Measurements from ENCODE around the gene CLECL1. TPM values are rescaled to one million over a fixed set of nuclear protein-coding genes. Genes with fewer than 3 reads are reported as not detected.
A peak's percentile ranks its signal among the peaks of the same experiment; 100 is the strongest.
"Not testable (repeated sequence)": the region's sequence is repeated elsewhere in the genome, so short reads cannot be mapped to it uniquely, and the experiment has no call there.

Gene CLECL1
- total RNA-seq, 1 donor from 2014 or later = not detected

DNA sequence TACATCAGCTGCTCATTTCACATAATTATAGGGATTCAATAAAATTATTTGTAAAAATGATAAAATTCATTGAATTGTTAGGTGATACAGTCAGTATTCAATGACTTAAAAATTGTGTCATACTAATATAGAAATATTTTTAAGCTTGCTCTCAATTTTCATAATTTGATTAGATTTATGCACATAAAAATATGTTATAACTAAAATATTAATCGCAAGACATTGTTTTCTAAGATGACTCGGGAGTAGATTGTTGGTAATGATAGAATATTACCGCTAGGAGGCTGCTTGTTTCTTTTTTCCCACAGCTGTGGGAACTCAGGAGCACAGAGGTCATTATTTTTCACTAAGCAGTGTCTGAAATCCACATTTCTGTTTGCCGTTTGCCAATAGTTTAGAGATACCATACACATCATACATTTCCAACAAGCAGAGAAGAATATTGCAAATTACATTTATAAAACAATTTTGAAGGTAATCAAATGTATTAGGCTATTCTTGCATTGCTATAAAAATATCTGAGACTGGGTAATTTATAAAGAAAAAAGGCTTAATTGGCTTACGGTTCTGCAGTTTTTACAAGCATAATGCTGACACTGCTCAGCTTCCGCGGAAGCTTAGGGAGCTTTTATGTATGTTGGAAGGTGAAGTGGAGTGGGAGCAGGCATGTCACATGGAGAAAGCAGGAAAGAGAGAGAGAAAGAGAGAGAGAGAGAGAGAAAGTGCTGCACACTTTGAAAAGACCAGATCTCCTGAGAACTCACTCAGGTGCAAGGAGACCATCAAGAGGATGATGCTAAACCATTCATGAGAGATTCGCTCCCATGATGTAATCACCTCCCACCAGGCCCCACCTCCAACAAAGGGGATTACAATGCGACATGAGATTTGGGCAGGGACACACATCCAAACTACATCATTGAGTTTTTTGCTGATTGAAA lies 18.6 kb upstream of the CLECL1 start:
- DNase-seq = no peak

- peak; percentile 51 for DNase-seq
Measured at GRCh38 chr12:9750276-9751203, 17.6 kb upstream of the CLECL1 start.

GRCh38 chr12:9749640-9750039 lies 16.7 kb upstream of the CLECL1 start:
- no peak for DNase-seq

- DNase-seq = no peak
Measured at GRCh38 chr12:9745199-9745598, 12.3 kb upstream of the CLECL1 start.

- DNase-seq = no peak
Measured at GRCh38 chr12:9742661-9743060, 9.8 kb upstream of the CLECL1 start.

DNA sequence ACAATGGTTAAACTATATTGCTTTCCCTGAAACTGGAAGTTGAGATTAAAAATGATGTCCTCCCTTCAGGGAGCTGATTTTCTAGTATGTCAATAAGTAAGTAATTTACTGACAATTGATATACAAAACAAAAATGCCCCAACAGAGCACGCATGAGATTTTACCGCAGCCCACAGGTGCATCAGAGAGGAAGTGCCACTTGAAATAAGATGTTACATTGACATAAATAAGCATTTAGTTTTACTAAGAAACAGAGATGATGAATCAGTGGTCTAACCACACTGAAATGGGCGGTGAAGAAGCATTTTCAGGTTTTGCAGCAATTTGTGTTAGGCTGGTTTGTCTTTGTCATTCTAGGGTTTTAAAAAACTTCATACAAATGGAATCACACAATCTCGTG lies 8.8 kb upstream of the CLECL1 start:
- no peak for DNase-seq

DNA sequence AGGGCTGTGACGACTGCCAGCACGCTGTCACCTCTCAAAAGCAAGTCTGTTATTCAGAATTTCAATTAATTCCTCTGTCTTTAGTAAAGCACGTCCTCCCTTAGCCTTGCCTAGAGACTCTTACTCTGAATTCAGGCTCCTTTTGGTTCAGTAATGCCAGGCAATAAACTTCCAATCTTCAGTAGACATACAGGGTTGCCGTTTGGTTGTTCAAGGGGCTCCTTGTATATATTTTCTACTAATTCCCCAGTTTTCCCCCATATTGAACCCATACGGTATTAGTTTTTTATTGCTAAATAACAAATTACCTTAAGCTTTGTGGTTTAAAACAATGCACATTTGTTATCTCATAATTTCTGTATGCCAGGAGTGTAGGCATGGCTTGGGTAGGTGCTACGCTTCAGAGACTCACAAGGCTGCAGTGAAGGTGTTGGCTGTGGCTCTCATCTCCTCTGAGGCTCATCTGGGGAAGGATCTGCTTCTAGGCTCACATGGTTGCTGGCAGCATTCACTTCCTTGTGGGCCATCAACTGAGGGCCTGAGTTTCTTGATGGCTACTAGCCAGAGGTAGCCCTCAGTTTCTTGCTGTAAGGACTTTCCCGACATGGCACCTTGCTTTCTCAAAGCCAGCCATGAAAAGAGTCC lies 7.3 kb upstream of the CLECL1 start:
- no peak for DNase-seq

GRCh38 chr12:9739404-9740105 lies 6.7 kb upstream of the CLECL1 start:
- not testable (repeated sequence) for DNase-seq

DNA sequence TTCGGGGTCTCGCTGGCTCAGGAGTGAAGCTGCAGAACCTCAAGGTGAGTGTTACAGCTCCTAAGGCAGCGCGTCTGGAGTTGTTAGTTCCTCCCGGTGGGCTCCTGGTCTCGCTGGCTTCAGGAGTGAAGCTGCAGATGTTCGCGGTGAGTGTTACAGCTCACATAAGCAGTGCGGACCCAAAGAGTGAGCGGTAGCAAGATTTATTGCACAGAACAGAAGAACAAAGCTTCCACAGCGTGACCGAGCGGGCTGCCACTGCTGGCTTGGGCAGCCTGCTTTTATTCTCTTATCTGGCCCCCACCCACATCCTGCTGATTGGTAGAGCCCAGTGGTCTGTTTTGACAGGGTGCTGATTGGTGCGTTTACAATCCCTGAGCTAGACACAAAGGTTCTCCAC lies 6.0 kb upstream of the CLECL1 start:
- not testable (repeated sequence) for DNase-seq

- no peak for DNase-seq
Measured at GRCh38 chr12:9736936-9737705, 4.2 kb upstream of the CLECL1 start.

- no peak for DNase-seq
Measured at GRCh38 chr12:9735601-9736000, 2.7 kb upstream of the CLECL1 start.

GRCh38 chr12:9731797-9732196 lies 1.1 kb downstream of the CLECL1 start:
- no peak for DNase-seq

DNA sequence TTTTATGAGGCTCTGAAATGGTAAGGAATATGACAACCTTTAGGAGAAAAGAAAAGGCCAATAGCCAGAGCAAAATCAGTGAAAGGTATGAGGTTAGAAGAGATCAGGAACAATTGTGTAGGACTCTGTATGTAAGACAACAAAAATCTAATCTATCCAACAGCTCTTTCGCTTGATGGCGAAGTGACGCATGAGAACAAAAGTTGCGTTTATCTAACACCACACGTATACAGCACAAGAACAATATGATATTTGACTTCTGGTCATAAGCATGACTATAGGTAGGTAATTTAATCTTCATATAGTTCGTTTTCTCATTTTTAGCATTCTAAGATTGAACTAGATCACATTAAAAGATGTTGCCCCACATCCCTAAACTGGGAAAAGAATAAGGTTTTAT lies 1.5 kb downstream of the CLECL1 start:
- DNase-seq = no peak

DNA sequence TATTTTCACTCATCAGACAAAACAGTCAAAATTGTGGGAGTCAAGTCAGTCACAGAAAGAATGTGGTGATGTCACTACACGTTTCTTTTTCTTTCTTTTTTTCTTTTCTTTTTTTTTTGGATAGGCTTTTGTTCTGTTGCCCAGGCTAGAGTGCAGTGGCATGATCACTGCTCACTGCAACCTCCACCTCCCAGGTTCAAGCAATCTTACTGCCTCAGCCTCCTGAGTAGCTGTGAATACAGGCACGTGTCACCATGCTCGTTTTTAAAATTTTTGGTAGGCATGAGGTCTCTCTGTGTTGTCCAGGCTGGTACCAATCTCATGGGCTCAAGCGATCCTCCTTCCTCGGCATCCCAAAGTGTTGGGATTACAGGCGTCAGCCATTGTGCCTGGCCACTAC lies 2.3 kb downstream of the CLECL1 start:
- DNase-seq = no peak

- no peak for DNase-seq
Measured at GRCh38 chr12:9730011-9730410, 2.9 kb downstream of the CLECL1 start.

GRCh38 chr12:9729082-9729481 lies 3.8 kb downstream of the CLECL1 start:
- no peak for DNase-seq

DNA sequence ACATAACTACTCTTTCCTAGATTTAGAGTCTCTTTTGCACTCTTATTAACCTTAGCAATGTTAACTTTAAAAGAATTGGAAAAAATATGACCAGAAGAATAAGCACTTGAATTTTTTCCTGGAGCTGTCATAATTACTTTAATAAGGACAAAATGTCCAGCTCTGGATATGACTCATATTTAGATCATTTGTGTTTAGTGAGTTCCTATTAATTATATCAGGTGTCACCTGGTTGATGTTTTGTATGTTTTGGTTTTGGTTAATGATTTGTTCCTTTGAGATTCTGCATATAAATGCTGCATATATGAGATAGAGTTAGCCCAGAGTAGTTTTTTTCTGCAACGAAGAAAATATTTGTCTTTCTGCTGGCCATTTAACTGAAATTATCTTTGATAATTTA lies 5.1 kb downstream of the CLECL1 start:
- DNase-seq = no peak

GRCh38 chr12:9725213-9725870 lies 7.6 kb downstream of the CLECL1 start:
- no peak for DNase-seq

GRCh38 chr12:9724023-9724422 lies 8.9 kb downstream of the CLECL1 start:
- DNase-seq = no peak

DNA sequence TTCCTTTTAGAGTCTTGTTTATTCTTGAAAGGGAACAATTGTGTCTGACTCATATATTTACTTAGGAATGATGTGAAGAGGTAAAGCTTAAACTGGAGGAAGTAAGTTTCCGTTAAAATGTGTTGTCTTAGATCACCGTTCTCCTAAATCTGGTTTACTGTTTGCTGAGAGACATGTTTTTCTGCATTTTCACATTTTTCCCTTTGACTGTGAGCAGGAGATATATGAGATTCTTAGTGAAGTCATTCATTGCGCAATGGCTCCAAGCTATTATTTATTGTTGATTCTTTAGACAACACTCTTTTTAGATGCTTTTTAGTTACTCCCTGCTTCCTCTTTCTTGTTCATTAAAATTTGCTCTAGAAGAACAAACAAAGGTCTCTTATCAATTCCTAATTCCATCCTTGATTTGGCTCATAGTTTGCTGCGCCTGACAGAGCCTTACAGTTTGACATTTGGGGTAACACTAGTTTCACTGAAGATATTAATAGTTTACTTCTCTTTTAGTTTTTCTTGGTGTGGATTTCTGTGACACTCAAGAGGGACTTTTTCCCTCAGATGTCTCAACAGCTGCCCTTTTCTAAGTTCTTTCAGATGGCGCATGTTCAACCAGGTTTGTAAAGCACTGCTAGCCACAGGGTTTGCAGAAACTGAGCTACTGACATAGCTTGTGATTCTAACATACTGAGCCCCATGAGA lies 11.4 kb downstream of the CLECL1 start:
- no peak for DNase-seq
